Muscle of leg (tissue), 11 donors: Measurements from ENCODE around the gene USB1. TPM values are rescaled to one million over a fixed set of nuclear protein-coding genes. Genes with fewer than 3 reads are reported as not detected.
A peak's percentile ranks its signal among the peaks of the same experiment; 100 is the strongest.

Experiments used
- DNase-seq: peaks from one replicate; pipeline ENCODE4 v3.0.0; 2013
- H3K27ac ChIP-seq: one replicate; pipeline ENCODE4 v1.5.1; 2013; ENCODE audit warnings: mild to moderate bottlenecking, low read length, control low read depth
- H3K27me3 ChIP-seq: one replicate; pipeline ENCODE4 v1.6.1; 2013; ENCODE audit warnings: low read length; ENCODE audit not compliant: control insufficient read depth, insufficient read depth
- H3K36me3 ChIP-seq: one replicate; pipeline ENCODE4 v1.6.1; 2013; ENCODE audit warnings: low read length; ENCODE audit not compliant: control insufficient read depth, insufficient read depth
- H3K4me1 ChIP-seq: one replicate; pipeline ENCODE4 v1.6.1; 2013; ENCODE audit warnings: low read length; ENCODE audit not compliant: control insufficient read depth, insufficient read depth
- H3K4me3 ChIP-seq: one replicate; pipeline ENCODE4 v1.5.1; 2013; ENCODE audit warnings: low read length, control low read depth
- H3K9me3 ChIP-seq: replicated peaks from 2 replicates; pipeline ENCODE4 v1.6.1; 2013; ENCODE audit warnings: low read depth, low read length; ENCODE audit not compliant: control insufficient read depth
- WGBS: methylation state at CpG from one replicate; pipeline ENCODE4 v1.1.5; 2013; ENCODE audit warnings: missing lambda C conversion rate; ENCODE audit not compliant: insufficient coverage; 5-methylcytosine and 5-hydroxymethylcytosine counted together
- polyA plus RNA-seq, 8 donors: library from polyadenylated mRNA; unstranded; fragments of 120-200 nt; gene quantifications; one replicate each; pipeline versions ENCODE4 v1.2.1 to v1.2.3, GENCODE V29; 2013; ENCODE audit warnings: inconsistent platforms in 1 of 8, low replicate concordance in 1 of 8; ENCODE audit not compliant: insufficient read length in 8 of 8, insufficient read depth in 1 of 8
- total RNA-seq: library from RNA; stranded (reverse); fragments of 120-200 nt; gene quantifications from one replicate; pipeline ENCODE4 v1.2.4, GENCODE V29; 2013

USB1 gene
- total and polyA plus RNA-seq, 9 donors: 5.0 to 18.8 (median 15.3) TPM

DNA sequence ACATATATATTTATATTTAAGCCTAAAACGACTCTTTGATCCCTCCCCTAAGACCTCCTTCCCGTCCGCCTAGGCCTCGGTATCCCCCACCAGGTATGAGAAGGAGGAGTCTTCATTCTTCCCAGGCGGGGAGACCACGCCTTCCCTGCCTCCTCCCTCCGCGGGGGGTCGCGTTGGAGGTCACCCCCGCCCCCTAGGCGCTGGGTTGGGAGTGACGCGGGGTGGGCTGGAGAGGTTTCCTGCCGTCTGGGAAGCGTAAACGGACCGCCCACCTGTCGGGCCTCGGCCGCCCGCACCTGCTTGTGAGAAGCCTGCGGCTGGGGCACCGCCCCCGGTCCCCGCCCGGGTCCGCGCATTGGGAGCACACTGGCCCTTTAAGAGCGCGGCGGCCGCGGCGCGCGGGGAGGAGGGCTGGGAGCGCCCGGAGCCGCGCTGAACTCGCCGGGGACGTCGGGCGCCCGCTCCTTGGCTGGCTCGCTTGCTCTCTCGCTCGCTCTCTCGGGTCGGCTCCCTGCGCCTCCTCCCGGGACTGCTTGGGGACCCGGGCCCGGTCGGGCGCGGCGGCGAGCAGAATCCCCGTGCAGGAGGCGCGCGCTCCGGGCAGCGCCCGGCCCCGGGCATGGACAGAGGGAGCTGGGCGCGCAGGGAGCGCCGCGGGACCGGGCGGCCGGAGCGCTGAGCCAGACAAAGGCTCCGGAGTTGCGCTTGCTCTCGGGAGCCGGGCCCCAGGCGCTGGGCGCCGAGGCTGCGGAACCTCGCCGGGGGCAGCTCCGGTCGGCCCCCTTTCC is 24.3 kb downstream of the USB1 start, which contains the start of gene MMP15:
TSS of gene MMP15 (plus strand) at position 404 of the 788 bp plus-strand sequence. CDS start 597 bp downstream, outside the sequence.
- H3K36me3 ChIP-seq: no peaks in the 10 kb centered on the region
- peak within 1 kb of the TSS; percentile 69 for H3K4me3 ChIP-seq
- WGBS: under 1% methylated on average over 80 of the region's 90 CpGs
- DNase-seq: peak; percentile 73
- H3K27me3 ChIP-seq: peaks cover 29% of the 10 kb centered on the region
- peak within 1 kb of the TSS; percentile 65 for H3K27ac ChIP-seq
- H3K9me3 ChIP-seq: no peaks in the 10 kb centered on the region
- peaks cover 69% of the 10 kb centered on the region for H3K4me1 ChIP-seq

DNA sequence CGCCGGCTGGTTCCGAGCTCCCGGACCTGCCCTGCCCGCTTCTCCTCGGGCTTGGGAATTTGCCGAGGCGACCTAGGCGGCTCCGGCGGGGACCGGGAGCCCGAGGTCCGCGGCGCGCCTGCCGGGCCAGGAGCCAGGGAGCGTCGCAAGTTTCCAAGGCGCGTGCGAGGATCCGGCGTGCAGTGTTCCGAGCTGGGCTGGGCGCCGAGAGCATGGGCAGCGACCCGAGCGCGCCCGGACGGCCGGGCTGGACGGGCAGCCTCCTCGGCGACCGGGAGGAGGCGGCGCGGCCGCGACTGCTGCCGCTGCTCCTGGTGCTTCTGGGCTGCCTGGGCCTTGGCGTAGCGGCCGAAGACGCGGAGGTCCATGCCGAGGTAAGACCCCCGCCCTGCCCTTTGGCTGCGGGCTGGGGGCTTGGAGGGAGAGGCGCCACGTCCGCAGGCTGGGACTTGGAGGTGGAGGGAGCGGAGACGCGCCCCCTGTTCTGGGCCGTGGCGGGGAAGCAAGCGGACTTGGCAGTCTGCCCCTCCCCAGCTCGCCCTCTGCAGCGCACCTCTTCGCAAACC is 25.0 kb downstream of the USB1 start:
- Histone ChIP-seq H3K4me3 (peak overlapping the region; percentile 69), H3K9me3 (no peaks in the 10 kb centered on the region), H3K27me3 (peaks cover 29% of the 10 kb centered on the region), H3K36me3 (no peaks in the 10 kb centered on the region), H3K27ac (peak overlapping the region; percentile 60), H3K4me1 (peaks cover 69% of the 10 kb centered on the region)
- DNase-seq: peak; percentile 58
- under 1% methylated on average over 58 of the region's 65 CpGs for WGBS

DNA sequence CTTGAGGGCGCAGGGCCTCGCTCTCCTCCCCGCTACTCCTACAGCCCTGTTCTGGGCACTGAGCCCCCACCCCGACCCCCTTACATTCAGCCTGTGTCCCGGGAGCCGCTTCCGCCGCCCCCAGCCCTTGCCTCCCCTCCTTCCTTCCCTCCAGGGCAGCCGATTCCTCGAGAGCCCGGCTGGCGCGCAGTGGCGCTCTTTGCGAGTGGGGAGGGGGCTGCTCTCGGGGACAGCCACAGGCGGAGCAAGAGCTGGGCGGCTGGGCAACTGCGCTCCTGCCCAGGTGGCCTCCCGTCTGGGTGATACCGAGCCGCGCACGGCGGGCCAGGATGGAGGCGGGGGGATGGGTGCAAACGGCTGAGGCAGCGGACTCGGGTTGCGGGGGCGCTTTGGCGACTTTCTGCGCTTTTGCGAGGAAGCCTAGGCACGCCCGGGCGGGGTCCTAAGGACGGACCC is 25.5 kb downstream of the USB1 start:
- H3K27ac ChIP-seq: peak overlapping the region; percentile 60
- 0% methylated on average over 26 of the region's 38 CpGs for WGBS
- peak; percentile 51 for DNase-seq

DNA sequence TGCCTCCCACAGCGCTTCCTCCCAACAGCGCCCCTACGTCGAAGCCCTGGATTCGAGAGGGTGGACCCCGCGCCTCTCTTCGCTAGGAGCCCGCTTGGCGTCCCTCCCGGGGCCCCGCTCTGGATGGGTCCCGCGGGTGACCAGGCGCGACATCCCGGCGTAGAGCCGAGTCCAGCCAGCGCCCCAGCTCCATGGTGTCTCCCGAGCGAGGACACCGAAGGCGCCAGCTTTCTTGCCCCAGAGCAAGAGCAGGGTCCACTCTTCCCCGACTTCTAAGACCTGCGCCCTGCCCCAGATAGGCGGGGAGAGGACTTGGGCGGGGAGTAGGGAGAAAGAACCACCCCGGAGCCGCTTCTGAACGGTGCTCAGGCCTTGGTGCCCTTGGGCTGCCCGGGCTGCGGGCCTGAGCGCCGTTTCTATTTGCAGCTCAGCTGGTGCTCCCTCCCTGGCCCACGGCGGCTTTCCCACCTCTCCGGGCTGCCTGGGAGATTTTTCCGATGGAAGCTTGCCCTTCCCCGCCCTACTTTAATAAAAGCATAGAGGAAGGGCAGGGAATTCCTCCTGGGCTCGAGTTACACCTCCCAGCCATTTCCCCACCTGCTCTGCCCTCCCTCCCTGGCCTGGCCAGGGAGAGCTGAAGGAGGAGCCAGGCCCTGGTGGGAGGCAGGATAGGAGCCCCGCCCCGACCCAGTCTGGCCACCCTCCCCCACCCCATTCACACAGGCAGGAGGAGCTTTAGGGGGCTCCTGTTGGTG is 26.1 kb downstream of the USB1 start:
- DNase-seq: peak; percentile 69
- peaks cover 64% of the 10 kb centered on the region for H3K4me1 ChIP-seq
- peak overlapping the region; percentile 60 for H3K27ac ChIP-seq
- H3K36me3 ChIP-seq: no peaks in the 10 kb centered on the region
- peak overlapping the region; percentile 69 for H3K4me3 ChIP-seq
- H3K9me3 ChIP-seq: no peaks in the 10 kb centered on the region
- WGBS: 0% methylated on average over 27 of the region's 43 CpGs
- H3K27me3 ChIP-seq: peaks cover 29% of the 10 kb centered on the region

More for the DNA sequence above, 25.5 kb downstream of the USB1 start:
- Histone ChIP-seq H3K27me3 (peaks cover 29% of the 10 kb centered on the region), H3K36me3 (no peaks in the 10 kb centered on the region), H3K9me3 (no peaks in the 10 kb centered on the region), H3K4me3 (peak overlapping the region; percentile 69), H3K4me1 (peaks cover 69% of the 10 kb centered on the region)

DNA sequence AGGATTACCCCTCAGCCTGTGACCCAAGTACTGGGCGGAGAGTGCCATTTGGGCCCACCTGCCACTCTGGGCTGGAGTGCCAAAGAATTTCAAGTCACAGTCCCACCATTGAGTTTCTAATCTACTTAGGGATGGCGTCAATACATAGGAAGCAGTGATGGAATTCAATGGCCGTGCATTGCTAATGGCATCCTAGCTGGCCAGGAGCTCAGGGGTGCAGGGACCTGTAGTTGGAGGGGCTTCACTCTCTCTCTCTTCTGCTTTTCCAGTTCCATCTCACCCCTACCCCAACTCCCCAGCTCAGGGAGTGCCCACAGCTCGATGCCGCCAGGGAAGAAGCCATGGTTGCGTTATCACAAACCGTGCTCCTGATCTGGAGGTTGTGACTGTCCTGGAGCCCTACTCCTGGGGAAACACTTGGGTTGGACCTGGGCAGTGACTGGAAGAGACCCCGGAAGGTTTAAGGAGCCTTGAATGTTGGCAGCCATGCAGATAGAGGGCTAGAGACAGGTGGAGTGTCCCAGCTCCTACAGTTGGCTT is 26.8 kb downstream of the USB1 start:
- WGBS: 93% methylated on average over 4 of the region's 8 CpGs
- H3K9me3 ChIP-seq: no peaks in the 10 kb centered on the region
- peaks cover 64% of the 10 kb centered on the region for H3K4me1 ChIP-seq
- no peaks in the 10 kb centered on the region for H3K36me3 ChIP-seq
- H3K27me3 ChIP-seq: peaks cover 29% of the 10 kb centered on the region
- DNase-seq: no peak
- H3K4me3 ChIP-seq: no peak overlapping the region
- H3K27ac ChIP-seq: no peak overlapping the region

DNA sequence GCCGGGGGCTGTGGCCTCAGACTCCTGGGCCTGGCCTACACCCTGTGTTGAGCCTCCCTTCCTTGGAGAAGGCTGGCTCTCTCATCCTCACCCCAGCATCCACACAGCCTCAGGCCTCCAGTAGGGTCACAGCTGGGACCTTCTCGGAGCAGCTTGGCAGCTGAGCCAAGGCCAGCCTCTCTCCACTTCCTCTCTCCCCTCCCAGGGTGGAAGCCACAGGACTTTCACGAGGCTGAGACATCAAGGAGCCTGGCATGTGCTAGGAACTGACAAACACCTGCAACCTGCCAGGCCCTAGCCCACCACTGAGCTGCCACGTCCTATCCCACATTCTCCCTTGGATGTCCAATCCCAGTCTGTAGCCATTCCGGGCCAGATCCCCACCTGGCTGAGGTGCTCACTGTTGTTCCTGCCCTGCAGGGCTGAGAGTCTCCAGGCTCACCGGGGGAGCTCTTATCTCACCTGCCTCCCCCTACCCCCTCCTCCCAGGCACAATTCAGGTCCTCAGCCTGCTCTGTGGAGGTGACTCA is 27.4 kb downstream of the USB1 start:
- no peaks in the 10 kb centered on the region for H3K36me3 ChIP-seq
- H3K27ac ChIP-seq: no peak overlapping the region
- H3K4me3 ChIP-seq: no peak overlapping the region
- peaks cover 59% of the 10 kb centered on the region for H3K4me1 ChIP-seq
- DNase-seq: no peak
- H3K9me3 ChIP-seq: no peaks in the 10 kb centered on the region
- peaks cover 23% of the 10 kb centered on the region for H3K27me3 ChIP-seq
- 61% methylated on average over 4 of the region's 6 CpGs for WGBS

DNA sequence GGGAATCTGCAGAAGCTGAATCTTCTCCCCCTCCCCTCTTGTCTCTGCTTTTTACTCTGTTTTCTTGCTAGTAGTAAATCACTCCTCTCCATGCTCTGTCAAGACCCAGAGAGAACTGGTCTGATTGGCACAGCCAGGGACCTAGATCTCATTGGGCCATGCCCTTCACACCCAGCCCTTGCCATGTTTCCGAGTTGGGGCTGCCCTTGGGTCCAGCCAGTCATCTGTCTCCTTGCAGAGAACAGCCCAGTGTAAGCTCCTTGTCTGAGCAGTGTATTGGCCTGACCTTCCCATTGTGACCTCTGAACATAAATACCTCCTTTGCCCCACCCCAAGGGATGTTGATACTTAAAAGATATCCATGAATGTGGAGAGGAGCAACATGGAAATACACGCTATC is 28.2 kb downstream of the USB1 start:
- no peak overlapping the region for H3K27ac ChIP-seq
- WGBS: 81% methylated on average over 2 of the region's 2 CpGs
- H3K4me1 ChIP-seq: peaks cover 53% of the 10 kb centered on the region

DNA sequence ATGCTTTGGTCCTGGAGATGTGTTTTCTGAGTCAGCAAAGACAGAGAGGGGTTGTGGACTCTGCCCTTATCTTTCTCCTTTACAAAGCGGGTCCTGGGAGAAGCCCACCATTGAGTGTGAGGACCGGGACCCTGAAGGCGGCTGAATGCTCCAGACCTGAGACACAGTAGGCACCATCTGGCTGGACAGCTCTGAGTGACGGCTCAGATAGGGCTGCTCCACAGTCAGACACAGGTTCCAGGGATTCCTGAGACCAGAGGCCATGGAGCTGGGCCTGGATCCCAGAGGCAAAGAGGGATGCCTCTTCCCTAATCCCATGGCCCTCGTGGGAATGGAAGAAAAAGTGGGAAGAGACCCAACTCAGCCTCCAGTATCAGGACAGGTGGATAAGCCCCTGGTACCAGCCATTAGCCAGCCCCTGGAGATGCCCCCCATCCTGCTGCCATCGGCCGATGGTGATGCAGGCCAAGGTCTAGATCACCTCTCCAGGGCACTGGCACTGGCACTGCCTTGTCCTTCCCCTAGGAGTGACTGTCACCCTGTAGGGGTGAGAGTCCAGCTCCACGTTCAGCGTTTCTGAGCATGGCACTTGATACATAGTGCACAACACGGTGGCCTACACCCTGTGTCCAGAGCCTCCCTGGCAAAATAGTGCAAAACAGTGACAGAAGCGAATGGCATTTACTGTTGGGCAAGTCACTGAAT is 29.1 kb downstream of the USB1 start:
- no peaks in the 10 kb centered on the region for H3K9me3 ChIP-seq
- no peak overlapping the region for H3K27ac ChIP-seq
- 88% methylated on average over 10 of the region's 11 CpGs for WGBS
- H3K36me3 ChIP-seq: no peaks in the 10 kb centered on the region
- H3K4me1 ChIP-seq: peaks cover 48% of the 10 kb centered on the region
- peaks cover 6% of the 10 kb centered on the region for H3K27me3 ChIP-seq
- no peak for DNase-seq
- H3K4me3 ChIP-seq: no peak overlapping the region

More for the DNA sequence above, 28.2 kb downstream of the USB1 start:
- no peaks in the 10 kb centered on the region for H3K9me3 ChIP-seq
- H3K36me3 ChIP-seq: no peaks in the 10 kb centered on the region
- no peak overlapping the region for H3K4me3 ChIP-seq
- peaks cover 15% of the 10 kb centered on the region for H3K27me3 ChIP-seq
- DNase-seq: no peak

DNA sequence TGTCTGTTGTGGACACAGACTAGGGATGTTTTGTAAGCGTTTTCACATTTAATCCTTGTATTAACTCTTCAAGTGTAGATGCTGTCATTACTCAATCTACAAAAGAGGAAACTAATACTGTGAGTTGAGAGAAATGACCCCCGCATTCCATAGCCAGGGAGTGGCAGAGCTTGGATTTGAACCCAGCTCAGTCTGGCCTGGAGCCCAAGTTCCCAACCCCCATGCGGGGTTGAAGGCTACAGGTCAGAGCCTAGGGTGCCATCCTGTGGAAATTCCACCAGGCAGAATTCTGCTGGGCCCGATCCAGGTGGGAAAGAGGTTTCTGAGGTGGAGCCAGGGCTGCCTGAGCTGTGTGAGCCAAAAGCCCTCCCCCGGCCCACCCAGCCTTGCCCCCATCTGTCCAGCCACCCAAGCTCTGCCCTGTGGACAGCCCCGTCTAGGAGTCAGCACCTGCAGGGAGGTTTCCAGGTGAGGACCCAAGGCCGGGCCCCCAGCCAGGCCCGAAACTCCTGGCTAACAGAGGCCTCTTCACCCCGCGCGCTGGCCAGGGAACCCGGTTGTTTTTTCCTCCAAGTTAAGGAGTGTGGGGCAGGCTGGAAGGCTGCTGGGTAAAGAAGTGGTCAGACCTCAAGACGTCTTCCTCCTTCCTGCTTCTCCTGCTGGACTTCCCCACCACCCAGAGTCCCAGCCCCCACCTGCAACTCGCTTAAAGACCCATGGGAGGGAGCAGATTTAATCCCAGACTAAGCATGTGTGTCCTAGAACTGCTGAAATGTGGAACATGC is 30.0 kb downstream of the USB1 start:
- peaks cover 6% of the 10 kb centered on the region for H3K27me3 ChIP-seq
- H3K4me1 ChIP-seq: peaks cover 56% of the 10 kb centered on the region
- H3K4me3 ChIP-seq: no peak overlapping the region
- DNase-seq: no peak
- no peak overlapping the region for H3K27ac ChIP-seq
- no peaks in the 10 kb centered on the region for H3K36me3 ChIP-seq
- H3K9me3 ChIP-seq: no peaks in the 10 kb centered on the region
- WGBS: 68% methylated on average over 4 of the region's 14 CpGs
